Measurements from ENCODE around the gene TMEM223.
"Not testable (repeated sequence)": the region's sequence is repeated elsewhere in the genome, so short reads cannot be mapped to it uniquely, and the experiment has no call there.

Gene TMEM223, protein sequence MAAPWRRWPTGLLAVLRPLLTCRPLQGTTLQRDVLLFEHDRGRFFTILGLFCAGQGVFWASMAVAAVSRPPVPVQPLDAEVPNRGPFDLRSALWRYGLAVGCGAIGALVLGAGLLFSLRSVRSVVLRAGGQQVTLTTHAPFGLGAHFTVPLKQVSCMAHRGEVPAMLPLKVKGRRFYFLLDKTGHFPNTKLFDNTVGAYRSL

DNA sequence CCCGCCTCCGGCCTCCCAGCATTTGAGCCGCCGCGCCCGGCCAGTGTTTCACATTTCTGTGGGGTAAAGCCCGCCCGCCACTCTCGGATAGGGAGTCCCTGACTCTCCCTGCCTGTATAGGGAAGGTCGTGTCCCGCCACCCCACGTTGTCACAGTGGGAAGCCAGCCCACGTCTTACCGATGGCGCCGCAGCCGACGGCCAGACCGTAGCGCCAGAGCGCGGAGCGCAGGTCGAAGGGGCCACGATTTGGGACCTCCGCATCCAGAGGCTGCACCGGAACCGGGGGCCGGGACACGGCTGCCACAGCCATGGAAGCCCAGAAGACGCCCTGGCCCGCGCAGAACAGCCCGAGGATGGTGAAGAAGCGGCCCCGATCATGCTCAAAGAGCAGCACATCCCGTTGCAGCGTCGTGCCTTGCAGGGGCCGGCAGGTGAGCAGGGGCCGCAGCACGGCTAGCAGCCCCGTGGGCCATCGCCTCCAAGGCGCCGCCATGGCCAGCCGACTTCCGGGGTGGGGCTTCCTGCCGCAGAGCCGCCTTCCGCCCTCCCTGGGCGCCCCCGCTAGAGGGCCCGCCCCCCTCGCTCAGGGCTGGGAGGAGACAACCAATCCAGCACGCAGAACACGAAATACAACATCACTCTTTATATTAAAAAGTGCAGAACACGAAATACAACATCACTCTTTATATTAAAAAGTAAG lies at the start of gene TMEM223:
Gene TMEM223 (minus strand): TSS at position 506 of the 701 bp plus-strand sequence. CDS start 12 bp downstream, at position 494.
- peak; percentile 81 for DNase-seq

DNA sequence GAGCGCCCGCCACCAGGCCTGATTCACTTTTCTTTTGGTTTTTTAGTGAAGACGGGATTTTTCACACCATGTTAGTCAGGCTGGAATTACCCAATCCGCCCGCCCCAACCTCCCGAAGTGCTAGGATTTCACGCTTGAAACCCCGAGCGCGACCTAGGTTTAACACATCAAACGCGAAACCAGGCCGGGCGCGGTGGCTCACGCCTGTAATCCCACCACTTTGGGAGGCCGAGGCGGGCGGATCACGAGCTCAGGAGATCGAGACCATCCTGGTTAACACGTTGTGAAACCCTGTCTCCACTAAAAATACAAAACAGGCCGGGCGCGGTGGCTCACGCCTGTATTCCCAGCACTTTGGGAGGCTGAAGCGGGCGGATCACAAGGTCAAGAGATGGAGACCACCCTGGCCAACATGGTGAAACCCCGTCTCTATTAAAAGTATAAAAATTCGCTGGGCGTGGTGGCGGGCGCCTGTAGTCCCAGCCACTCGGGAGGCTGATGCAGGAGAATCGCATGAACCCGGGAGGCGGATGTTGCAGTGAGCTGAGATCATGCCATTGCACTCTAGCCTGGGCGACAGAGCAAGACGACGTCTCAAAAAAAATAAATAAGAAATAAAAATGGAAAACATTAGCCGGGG lies 49.0 kb upstream of the TMEM223 start:
- peak; percentile 100 for DNase-seq

DNA sequence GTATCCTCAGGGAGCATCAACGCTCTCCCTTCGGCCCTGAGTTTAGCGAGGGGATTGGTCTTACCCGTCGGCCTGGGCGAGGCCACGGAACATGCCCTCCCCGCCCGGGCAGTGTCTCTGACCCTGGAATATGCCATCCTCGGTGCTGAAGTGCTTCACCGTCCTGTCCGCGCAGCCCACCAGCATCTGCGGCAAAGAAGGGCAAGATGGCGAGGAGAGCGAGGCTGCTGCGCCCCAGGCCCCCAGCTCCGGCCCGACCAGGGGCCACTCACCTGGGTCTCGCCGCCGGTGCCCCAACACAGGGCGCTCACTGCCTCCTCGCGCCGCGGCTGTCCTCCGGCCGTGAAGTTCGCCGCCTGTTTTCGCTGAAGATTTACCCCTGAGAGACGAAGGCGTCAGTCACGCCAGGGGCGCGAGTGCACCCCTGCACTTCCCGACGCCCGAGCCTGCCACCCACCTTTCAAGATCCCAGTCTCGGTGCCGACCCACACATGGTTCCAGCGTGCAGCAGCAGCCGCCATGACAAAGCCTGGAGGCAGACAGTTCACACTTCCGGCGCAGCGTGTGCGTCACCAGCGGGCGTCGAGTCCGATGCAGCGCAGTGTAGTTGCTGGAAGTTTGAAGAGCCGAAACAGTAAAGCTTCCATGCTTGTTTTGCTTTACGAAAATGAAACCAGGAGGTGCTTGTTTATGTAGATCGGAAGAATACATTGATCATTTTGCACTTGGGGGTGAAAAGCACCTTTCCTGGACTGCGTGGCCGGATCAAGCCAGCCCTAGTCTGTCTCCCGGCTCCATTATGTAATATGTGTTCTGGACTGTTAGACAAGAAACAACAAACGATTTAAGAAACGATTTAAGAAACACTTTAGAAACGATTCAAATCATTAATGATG lies 47.5 kb upstream of the TMEM223 start, which contains the start of gene WDR74:
Gene WDR74 (minus strand): TSS at position 541 of the 896 bp plus-strand sequence. CDS start 20 bp downstream, at position 521.
- peak; percentile 75 for DNase-seq

DNA sequence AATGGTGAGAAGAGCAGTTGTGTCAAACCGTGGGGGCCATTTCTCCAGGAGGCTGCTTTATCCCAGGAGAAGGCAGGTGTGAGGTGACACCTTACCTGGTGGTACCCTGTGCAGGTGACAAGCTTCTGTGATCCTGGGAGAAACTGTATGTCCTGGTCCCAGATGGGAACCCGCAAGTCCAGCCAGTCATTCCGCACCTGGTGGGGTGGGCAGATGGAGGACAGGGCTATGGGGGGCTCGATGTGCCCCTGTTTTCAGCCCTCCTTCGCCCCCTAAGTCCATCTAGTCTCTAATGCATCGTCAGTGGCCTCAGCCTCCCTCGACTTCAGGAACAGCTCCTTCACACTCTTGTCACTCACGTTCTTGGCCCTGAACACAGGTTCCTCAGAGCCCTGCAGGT lies 43.5 kb upstream of the TMEM223 start:
- DNase-seq: no peak

DNA sequence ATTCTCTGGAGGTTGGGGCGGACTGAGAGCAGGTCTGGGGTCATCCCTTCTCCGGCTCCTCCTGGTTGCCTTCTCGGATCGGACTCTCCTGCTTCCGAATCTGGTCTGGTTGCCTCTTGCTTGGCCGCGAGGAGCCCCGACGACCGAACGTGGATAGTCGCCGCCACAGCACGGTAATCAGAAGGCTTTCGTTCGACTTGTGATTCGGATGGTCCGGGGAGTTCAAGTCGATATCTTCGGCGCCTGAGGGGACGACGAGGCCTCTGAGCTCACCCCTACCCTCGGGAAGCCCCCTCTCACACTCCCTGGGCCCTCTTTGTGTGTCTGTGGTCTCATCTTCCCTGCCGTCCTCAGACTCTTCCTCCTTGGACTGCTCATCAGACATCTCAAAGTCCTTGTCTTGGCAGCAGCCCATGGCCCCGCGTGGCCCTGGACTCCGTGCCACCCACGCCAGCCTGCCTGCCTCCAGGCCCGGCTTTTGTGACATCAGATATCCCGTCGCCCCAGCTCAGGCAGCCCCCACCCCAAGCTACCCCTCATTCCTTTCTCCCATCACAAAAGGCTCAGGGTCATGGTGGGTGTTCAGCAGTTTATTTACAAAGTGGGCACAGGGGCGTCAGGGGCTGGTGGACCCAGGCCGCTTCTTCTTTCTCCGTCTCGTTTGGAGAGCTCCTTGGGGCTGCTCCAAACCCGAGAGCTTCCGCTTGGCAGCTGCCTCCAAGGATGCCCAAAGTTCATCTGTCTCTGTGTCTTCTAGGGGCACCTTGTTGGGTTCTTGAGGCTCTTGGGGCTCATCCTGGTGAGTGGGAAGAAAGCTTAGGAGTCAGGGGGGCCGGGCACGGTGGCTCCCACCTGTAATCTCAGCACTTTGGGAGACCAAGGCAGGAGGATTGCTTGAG lies 40.8 kb upstream of the TMEM223 start, which contains the start of gene TEX54:
Gene TEX54 (minus strand): TSS at position 506 of the 899 bp plus-strand sequence.
- DNase-seq: no peak

DNA sequence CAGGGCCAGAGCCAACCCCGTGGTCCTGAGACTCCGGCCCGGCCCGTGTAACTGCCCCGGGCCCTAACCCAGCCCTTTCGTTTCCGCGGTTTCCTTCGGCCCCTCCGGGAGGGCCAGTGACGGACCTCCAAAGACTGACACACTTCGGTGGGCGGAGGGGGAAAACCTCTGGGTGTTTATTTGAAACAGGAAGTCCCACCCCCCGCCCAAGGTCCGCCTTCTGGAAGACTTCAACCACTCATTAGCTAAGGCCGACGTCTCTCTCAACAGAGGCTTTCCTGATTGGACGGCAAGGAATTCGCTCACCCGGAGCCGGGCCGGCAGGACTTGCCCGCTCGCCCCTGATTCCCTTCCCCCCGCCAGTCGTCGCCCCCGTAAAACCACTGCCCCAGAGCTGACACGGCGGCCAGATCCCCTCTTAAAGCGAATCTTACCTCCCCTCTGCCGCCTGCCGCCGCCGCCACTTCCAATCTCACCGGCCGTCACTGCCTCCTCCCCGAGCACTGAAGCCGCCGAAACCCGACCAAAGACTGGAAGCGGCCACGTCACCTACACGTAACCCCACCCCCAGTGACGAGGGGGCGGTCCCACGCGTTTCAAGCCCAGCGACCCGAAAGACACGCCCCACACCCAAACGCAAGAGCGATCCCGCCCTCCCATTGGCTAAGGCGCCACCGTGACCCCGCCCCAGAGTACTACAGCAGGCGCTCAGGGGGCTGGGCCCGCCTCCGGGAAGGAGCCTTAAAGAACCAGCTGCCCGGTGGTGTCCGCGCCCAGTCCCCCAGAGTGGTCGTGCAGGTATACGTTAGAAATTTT lies 39.9 kb upstream of the TMEM223 start, which contains the start of gene STX5:
Gene STX5 (minus strand): TSS at position 532 of the 816 bp plus-strand sequence. CDS start 808 bp downstream, outside the sequence.
- DNase-seq: peak; percentile 98

DNA sequence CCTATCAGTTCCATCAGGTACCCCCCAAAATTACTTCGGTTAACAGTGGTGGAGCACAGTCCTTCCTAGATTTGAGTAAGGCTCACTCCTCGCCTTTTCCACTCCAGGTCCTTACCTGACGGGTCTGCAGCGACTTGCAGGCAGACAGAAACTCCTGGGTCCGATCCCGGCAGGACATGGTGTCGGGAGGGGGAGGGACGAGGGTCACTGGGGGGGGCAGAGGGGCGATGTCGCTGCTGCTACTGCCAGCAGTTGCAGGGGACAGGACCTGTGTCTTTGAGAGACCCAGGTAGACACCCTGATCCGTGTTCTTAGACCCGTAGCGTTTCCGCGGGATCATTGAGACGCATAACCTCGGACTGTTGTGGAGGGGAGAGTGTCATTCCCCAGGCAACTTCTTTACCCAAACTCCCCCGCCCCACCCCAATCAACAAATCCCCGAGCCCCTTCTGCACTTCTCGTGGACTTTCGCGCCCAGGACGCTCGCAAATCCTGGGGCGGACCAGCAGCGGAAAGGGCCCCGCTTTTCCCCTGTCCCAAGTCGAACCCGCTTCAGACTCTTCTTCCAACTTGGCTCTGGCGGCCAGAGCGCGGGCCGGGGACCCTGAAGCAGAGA lies 39.2 kb upstream of the TMEM223 start:
- DNase-seq: no peak

DNA sequence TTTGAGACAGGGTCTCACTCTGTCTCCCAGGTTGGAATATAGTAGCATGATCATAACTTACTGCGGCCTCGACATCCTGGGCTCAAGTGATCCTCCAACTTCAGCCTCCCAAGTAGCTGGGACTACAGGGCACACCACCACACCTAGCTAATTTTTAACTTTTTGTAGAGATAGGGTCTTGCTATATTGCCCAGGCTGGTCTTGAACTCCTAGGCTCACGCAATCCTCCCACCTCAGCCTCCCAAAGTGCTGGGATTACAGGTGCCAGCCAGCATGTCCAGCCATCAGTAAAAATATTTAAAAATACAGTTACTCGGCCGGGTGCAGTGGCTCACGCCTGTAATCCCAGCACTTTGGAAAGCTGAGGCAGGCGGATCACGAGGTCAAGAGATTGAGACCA lies 36.3 kb upstream of the TMEM223 start:
- not testable (repeated sequence) for DNase-seq

DNA sequence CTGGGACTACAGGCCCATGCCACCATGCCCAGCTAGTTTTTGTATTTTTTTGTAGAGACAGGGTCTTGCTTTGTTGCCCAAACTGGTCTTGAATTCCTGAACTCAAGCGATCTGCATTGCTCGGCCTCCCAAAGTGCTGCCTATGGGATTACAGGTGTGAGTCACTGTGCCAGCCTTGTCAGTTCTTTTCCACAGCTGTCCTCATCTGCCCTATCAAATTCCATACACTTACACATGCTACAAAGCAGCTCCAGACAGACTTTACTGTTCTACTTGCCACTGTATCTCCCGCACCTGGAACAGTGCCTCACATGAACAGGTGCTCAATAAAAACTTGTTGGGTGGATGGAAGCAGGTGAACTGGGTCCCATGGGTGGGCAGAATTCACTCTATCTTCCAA lies 31.9 kb upstream of the TMEM223 start:
- no peak for DNase-seq

DNA sequence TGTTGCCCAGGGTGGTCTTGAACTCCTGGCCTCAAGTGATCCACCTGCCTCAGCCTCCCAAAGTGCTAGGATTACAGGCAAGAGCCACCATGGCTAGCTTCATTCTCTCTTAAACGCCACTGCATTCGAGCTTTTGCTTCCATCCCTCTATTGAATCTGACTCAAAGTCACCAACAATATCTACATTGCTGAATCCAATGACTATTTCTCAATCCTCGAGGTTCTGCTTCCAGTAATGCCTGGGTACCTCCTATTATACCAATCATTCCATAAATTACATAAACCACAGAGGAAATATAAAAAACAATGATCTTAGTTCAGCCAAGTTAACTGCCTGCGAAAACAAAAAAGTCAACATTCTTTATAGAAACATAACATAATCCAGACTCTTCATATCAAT lies 25.3 kb upstream of the TMEM223 start:
- DNase-seq: no peak

DNA sequence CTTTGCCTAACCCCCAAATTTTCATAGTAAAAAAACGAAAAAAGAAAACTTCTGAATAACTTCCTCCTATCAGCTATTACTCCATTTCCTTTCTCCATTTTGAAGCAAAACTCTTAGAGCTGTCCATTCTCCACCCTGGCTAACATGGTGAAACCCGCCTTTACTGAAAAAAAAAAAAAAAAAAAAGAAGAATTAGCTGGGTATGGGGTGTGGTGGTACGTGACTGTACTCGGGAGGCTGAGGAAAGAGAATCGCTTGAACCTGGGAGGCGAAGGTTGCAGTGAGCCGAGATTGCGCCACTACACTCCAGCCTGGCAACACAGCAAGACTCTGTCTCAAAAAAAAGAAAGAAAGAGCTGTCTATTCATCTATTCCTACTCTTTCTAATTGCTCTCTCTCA lies 24.8 kb upstream of the TMEM223 start:
- DNase-seq: no peak

DNA sequence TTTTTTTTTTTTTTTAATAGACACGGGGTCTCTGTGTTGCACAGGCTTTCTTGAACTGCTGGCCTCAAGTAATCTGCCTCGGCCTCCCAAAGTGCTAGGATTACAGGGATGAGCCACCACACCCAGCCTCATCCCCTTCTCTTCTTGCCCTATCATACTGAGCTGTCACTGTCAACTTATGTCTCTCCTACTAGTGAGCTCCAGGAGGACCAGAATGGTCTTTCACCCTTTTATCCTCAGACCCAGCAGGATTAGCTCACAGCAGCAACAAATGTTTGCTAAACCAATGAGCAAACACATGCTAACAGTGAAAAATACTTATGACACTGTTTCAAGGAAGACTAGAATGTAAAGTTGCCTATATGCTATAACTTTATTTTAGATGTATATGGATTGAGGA lies 19.9 kb upstream of the TMEM223 start:
- no peak for DNase-seq

DNA sequence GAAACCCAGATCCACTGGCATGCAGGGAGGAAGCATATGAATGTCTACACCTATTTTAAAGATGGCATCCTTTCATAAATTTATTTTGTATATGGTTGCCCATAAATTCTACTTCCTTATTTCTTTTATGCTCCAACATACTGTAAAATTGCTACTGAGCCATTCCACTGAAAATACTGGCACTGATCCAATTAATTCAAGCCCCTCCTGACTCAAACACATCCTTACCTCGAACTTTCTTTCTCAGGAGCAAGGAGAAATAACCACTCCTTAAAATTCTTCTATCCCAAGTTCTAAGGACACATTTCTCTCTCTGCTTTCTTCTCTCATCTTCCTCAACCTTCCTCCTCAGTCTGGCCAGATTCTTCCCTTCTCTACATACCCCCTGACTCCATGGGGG lies 18.9 kb upstream of the TMEM223 start:
- no peak for DNase-seq

DNA sequence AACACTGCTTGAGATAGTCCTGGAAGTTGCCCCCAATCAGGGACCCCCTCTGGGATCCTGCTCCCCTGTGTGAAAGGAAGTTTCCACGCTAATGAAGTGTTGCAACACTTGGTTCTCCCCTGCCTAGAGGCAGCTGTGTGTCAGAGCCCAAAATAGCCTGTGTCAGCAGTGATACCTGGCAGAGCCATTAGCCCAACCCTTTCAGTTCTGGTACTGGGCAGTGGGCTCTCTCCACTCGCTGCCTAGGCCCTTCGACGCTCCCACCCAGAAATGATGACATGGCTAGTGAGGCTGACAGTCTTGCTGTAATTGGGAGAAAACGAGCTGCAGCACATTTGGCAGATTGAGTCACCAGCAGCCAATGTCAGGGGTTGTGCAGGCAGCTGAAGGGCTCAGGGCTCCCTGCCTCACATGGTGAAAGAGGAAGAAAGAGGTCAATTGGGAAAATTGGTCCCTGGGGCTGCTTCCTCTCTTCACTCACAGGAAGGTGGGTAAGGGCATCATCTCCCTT lies 14.9 kb upstream of the TMEM223 start:
- no peak for DNase-seq

DNA sequence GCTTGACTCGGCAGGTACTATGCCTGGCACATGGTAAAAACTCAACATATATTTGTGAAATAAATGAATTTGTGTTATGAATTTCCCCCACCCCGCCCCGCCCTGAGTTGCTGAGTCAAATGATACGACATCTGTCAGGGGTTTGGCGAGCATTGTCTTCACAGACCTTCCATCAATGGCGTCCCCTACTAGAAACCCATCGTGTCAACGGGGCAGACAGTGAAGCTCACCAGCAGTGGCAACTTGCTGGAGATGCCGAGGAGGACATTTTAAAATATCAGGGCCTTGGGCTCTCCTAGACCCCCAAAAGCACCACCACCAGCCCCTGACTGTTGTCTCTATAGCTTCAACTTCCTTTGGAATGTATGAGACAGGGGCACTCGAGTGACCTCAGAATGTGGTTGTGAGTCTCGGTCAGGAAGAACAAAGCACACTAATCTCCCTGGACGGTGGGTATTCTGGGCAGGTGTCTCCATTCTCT lies 14.2 kb upstream of the TMEM223 start:
- DNase-seq: no peak

DNA sequence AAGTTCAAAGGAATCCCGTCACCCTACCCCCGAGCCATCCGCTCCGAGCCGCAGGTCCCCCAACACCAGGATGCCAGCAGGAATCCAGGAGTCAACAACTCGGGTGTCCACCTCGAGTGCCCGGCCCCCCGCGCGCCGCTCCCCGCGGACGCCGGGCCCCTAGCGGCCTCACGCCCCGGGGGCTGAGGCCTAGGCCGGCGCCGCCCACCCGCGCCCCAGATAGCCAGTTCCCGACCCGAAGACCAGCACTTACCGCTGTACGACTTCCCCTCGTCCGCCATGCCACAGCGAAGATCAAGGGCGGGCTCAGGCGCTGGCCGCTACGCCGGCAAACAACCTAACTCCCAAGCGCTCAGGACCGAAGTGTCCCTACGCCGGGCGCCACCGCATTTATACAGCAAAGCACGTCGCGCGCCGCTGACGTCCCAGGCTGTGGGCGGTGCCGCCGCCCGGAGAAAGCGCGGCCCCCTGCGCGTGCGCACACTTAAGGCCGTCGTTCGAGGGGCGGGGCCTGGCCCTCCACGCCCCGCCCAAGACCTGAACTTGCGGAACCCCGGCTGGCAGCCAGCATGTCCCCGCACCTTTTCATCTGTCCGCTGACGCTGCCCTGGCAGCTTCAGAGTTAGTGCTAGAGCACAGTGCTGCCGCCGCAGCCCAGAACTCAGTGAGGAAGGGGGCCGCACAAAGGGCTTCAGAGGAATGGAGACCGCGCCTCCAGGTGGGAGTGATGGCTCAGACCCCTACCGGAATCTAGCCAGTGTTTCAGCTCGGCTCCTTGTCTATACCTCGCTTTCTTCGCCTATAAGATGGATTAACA lies 13.5 kb upstream of the TMEM223 start, which contains the start of gene NXF1:
Gene NXF1 (minus strand): TSS at position 365 of the 817 bp plus-strand sequence. CDS start 84 bp downstream, at position 281.
- peak; percentile 98 for DNase-seq

DNA sequence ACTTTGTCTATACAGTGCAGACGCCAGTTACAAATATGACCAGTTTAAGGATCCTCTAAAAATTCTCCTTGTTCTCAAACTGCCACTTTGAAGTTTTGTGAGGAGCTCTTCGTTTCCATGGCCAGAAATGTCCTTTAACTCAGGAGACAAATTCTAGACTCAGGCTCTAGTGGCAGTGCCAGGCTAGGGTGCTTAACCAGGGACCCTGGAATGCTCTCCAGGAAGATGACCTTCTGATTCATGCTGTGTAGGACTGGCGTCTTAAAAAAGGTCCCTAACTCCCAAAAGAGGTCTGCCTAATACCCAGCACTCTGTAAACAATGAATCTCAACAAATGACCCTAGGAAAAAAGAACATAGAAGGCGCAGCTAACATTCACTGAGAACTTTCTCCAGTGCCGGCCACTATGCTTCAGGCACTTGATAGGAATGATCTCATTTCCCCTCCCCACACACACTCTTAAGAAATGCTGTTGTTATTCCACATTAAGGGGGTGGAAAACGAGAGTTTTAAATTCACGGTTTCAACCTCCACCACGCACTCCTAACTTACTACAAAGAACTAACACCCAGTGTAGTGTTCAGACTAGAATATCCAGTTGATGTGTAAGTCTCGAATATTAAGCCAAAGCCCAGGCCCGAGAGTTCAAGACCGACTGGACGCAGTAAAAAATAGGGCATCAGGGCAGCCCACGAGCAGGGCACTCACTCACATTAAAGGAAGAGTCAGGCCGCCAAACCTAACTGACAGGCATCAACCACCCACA lies 12.7 kb upstream of the TMEM223 start:
- DNase-seq: no peak

DNA sequence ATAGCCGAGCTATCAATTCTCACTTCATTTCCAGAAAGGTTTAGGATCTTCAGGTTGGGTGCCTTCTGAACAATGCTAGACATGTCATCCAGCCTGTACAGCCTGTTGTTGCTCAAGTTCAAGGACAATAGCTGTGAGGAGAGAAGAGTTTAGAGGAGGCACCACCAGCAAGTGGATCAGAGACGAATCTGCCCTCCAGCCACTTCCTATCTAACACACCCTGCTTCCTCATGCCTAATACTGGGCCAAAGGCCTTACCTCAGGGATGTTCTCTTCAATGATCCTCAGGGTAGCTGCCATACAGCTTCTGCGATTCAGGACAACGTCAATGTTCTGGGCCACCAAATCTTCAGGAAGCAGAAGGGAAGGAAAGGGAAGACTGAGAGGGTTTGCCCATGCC lies 9.3 kb upstream of the TMEM223 start:
- DNase-seq: no peak
